ENCODE results near the gene CD72. TPM values are rescaled to one million over a fixed set of nuclear protein-coding genes. Genes with fewer than 3 reads are reported as not detected.

CD72 gene
- total RNA-seq, 4 donors from 2014 or later, result 0.27 to 1.9 TPM; not detected in 2

DNA sequence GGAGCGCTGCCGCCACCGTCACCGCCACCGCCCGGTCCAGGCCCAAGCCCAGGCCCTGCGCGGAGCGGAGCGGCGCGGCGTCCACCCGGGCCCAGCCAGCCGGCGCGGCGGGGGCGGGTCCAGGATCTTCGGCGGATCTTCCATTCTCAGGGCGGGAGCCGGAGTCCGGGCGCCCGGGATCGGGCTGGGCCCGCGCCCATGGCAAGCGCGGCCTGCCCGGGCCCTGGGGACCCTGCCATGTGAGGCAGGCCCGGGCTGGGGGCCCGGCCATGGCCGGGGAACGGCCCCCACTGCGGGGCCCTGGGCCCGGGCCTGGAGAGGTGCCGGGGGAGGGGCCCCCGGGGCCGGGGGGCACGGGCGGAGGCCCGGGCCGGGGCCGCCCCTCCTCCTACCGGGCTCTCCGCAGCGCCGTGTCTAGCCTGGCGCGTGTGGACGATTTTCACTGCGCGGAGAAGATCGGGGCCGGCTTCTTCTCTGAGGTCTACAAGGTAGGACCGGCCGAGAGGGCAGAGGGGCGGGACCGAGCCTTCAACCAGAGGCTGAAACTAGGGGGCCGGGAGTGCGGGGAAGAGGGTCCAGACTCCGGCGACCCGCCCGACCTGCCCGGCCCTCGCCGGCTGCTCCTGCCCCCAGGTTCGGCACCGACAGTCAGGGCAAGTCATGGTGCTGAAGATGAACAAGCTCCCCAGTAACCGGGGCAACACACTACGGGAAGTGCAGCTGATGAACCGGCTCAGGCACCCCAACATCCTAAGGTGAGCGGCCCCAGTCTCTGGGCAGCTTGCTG, 12.7 kb downstream of the CD72 start:
- Histone ChIP-seq H3K4me1 (peaks cover 15 to 40% (median 16%) of the 10 kb centered on the region in 3 donors), H3K4me3 (peak overlapping the region; percentile 63 to 96 (median 84)), H3K27ac (peak overlapping the region; percentile 89 to 98 (median 96)), H3K27me3 (no peaks in the 10 kb centered on the region), H3K36me3 (peaks cover 14 to 39% (median 17%) of the 10 kb centered on the region in 3 donors), H3K9me3 (no peaks in the 10 kb centered on the region)
- no peak for DNase-seq
- TF ChIP-seq, protein P1, sequence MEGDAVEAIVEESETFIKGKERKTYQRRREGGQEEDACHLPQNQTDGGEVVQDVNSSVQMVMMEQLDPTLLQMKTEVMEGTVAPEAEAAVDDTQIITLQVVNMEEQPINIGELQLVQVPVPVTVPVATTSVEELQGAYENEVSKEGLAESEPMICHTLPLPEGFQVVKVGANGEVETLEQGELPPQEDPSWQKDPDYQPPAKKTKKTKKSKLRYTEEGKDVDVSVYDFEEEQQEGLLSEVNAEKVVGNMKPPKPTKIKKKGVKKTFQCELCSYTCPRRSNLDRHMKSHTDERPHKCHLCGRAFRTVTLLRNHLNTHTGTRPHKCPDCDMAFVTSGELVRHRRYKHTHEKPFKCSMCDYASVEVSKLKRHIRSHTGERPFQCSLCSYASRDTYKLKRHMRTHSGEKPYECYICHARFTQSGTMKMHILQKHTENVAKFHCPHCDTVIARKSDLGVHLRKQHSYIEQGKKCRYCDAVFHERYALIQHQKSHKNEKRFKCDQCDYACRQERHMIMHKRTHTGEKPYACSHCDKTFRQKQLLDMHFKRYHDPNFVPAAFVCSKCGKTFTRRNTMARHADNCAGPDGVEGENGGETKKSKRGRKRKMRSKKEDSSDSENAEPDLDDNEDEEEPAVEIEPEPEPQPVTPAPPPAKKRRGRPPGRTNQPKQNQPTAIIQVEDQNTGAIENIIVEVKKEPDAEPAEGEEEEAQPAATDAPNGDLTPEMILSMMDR (IDR thresholded peaks at IDR 0.05), result no peak
- no peak for TF ChIP-seq POLR2A (IDR thresholded peaks at IDR 0.05)
- WGBS, 2 donors, result 0% methylated on average over 3 to 5 of the region's 76 CpGs
- intact Hi-C loops (cut with DNase I), result loop anchor here (10.0 kb wide), 2 partner anchors 79 to 129 kb away; partner anchors contain the start of genes CREB3, TLN1 and TPM2

DNA sequence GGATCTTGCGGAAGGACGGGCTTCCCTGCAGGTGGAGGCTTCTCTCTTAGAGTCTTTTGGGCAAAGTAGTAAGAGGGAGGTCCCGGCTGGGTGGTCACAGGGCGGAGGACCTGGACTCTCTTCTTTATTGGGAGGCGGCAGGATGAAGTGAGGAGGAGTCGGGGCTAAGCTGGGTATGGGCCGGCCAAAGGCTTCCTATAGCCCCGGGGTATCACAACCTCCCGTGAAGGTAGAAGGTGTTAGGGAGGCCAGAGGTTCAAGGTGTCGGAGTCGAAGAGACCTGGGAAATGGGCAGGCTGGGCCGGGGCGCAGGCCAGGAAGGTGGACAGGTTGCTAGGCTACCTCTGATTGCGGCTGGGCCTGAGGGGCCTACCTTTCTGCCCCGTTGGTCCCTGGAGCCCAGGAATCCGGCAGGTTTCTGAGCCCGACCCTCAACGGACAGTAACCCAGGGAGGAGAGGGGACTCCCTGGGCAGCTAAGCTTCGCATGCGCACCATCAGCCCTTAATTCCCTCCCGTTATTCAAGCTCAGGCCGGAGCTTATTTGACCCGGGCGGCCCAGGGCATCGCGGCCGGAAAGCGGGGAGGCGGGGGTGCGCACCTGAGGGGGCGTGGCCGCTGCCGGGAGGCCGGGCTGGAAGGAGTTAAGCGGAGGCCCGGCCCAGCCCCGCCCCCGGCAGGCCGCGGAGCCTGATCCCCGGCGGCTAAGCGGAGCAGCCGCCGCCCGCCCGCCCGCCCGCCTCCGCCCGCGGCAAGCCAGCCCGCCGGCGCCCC, 13.4 kb downstream of the CD72 start, which contains the start of gene TESK1:
TSS of gene TESK1 (plus strand) at position 685 of the 773 bp plus-strand sequence. CDS start 358 bp downstream, outside the sequence.
- Histone ChIP-seq H3K36me3 (peaks cover 14 to 31% (median 17%) of the 10 kb centered on the region in 3 donors), H3K27ac (peak within 1 kb of the TSS; percentile 89 to 98 (median 96)), H3K4me1 (peaks cover 15 to 46% (median 16%) of the 10 kb centered on the region in 3 donors), H3K4me3 (peak within 1 kb of the TSS; percentile 63 to 96 (median 84)), H3K9me3 (no peaks in the 10 kb centered on the region), H3K27me3 (no peaks in the 10 kb centered on the region)
- 0 to 1% methylated on average over 13 to 16 of the region's 55 CpGs for WGBS, 2 donors
- peak in 1 of 4 donors; percentile 30 for TF ChIP-seq POLR2A (IDR thresholded peaks at IDR 0.05)
- TF ChIP-seq, protein P1 (IDR thresholded peaks at IDR 0.05), result no peak
- no peak for DNase-seq
- intact Hi-C loops (cut with DNase I), result loop anchor here (10.0 kb wide), 2 partner anchors 80 to 130 kb away; partner anchors contain the start of genes CREB3, TLN1 and TPM2

DNA sequence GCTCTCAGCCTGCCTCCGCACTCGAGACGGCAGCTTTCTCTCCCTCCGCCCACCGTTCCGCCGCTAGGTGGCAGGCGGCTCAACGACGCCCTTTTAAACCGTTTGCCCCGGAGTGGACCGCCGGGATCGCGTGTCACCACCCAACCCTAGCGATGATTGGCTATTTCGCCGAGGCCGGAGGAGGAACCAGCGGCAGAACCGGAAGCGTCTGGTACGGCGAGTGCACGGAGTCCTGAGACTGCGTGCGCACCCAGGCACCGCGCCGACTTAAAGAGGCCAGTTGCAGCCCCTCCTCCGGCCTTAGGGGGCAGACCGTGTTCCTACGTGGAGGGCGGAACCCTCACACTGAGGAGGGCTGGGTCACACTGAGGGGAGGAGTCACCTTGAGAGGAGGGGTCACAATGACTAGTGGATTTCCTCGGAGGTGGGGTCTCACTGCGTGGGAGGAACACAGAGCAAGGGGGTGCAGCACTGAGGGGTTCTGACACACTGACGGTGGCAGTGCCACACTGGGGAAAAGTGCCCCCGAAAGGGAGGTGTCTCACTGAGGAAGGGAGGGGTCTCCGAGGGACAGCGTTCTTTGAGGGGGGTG, 14.1 kb downstream of the CD72 start:
- H3K36me3 ChIP-seq, result peaks cover 10 to 24% (median 13%) of the 10 kb centered on the region in 3 donors
- intact Hi-C loops (cut with DNase I), result loop anchor here (10.0 kb wide), 2 partner anchors 81 to 131 kb away; partner anchors contain the start of genes CREB3, TLN1 and TPM2
- H3K27ac ChIP-seq, result peak overlapping the region; percentile 89 to 98 (median 96)
- TF ChIP-seq POLR2A (IDR thresholded peaks at IDR 0.05), result peak in 3 of 4 donors; percentile 37 to 72 (median 59)
- TF ChIP-seq, protein P1 (IDR thresholded peaks at IDR 0.05), result peak; percentile 83 to 99 (median 98)
- H3K4me1 ChIP-seq, result peaks cover 15 to 46% (median 16%) of the 10 kb centered on the region in 3 donors
- no peaks in the 10 kb centered on the region for H3K27me3 ChIP-seq
- H3K4me3 ChIP-seq, result peak overlapping the region; percentile 63 to 96 (median 84)
- H3K9me3 ChIP-seq, result no peaks in the 10 kb centered on the region
- DNase-seq, result peak; percentile 98
- 0 to 4% methylated on average over 5 to 15 of the region's 41 CpGs for WGBS, 2 donors

DNA sequence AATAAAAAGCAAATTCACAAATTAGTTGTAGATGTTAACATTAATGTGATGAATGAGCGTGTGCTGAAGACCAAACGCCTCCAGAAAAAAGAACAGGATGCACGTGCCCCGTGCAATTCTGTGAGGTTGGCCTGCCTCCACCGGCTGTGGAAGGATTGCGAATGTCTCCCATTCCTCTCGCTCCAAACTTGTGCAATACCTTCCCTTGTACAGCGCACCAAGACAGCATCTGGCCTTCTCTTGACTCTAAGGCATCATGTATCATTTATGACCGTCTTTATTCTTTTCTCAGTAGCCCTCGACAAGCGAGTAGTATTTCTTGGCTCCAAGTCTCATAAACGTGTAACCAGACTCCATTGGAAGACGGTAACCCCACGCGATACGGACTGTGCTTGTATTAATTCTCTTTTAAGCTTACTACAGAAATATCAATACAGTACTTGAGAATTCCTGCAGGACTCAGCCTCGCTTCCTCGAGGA, 14.7 kb downstream of the CD72 start:
- TF ChIP-seq POLR2A (IDR thresholded peaks at IDR 0.05), result no peak
- TF ChIP-seq, protein P1 (IDR thresholded peaks at IDR 0.05), result no peak
- 1 to 3% methylated on average over 16 to 18 of the region's 18 CpGs for WGBS, 2 donors
- Histone ChIP-seq H3K4me1 (peaks cover 15 to 46% (median 16%) of the 10 kb centered on the region in 3 donors), H3K4me3 (peak overlapping the region; percentile 24 to 96 (median 80)), H3K36me3 (peaks cover 5 to 19% (median 7%) of the 10 kb centered on the region in 3 donors), H3K27ac (peak overlapping the region; percentile 77 to 98 (median 96)), H3K9me3 (no peaks in the 10 kb centered on the region), H3K27me3 (no peaks in the 10 kb centered on the region)
- intact Hi-C loops (cut with DNase I), result loop anchor here (10.0 kb wide), 2 partner anchors 81 to 131 kb away; partner anchors contain the start of genes CREB3, TLN1 and TPM2
- no peak for DNase-seq

Data from esophagus squamous epithelium (tissue), 5 donors.